ENCODE data around the gene SLC25A21.
A peak's percentile ranks its signal among the peaks of the same experiment; 100 is the strongest.

Gene SLC25A21

GRCh38 chr14:36657399-36658122 lies 514.8 kb downstream of the SLC25A21 start:
- no peak for DNase-seq

DNA sequence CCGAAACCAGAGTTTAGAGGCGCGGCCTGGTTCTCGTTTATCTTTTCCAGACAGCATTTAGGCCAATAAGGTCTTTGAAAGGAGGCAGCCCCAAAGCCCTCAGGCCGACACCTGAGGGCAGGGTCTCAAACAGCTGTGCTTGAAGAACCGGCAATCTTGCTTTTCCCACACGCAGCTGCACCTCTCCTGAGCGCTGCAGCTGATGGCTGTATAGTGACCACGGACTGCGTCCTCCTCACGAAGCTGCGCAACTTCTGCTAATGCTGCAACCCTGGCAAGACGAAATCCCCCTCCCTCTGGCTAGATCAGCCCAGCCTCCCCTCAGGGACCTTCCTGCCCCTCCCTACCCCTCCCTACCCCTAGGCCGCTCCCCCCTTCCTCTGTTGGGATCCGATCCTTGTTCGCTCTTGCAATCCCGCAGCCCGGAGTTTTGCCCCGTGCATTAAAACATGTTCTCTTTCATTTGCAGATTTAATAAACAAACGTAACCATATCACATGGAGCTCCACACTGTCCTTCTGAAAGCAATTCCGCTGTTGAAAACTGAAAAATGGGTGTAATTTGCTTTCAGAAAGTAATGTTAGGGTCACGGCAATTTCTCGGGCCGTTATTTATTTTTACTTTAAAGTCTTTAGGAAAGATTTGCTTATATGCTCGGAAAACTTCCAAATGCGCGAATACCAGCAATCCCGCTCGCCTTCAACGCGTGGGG lies 515.6 kb downstream of the SLC25A21 start:
- DNase-seq, result no peak

DNA sequence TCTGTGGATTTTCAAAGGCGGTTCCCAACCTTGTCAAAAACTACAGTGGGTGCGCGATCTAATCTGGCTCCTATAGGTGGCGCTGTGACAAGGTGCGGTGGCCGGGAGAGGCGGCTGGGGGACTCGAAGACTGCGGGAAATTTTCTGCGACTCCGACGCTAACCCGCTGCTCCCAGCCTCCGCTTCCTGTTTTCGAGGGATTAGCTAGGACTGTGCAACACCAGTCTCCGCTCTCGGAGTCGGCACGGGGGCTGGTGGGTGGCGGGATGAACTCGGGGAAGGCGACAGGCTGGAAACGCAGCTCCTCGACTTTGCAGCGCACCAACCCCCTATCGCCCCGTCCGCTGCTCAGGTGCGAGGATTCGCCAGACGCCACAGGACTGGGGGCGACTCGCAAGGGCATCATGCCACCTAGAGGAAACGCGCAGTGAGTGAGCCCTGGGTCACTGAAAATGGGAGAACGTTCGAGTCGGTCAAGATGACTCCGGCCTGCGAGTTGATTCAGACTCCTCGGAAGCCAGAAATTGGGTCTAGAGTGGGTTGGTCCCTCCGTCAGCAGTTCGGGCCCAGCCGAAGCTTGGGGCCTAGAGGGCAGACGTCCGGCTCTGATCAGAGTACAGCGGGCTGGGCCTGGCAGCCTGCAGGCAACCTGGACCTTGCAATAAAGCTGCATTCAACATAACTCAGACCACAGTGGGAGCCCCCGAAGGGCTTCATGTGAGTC lies 516.3 kb downstream of the SLC25A21 start:
- peak; percentile 62 for DNase-seq

DNA sequence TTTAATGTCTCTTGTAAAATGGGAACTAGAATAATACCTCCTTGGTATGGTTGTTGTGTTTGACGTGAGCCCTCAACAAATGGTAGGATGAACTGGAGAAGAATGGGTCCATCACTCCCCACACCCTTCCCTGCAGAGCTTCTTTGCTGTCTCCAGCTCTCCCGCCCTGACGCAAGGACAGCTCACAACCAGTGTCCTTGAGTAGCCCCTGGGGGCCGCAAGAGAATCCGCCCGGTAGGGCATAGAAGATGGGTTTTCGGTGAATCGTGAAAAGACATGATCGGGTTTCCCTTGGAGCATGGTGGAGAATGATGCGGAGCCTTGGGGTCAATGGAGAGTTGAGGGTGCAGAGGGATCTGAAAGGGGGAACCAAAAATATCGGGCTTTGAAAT lies 516.8 kb downstream of the SLC25A21 start:
- DNase-seq, result no peak

DNA sequence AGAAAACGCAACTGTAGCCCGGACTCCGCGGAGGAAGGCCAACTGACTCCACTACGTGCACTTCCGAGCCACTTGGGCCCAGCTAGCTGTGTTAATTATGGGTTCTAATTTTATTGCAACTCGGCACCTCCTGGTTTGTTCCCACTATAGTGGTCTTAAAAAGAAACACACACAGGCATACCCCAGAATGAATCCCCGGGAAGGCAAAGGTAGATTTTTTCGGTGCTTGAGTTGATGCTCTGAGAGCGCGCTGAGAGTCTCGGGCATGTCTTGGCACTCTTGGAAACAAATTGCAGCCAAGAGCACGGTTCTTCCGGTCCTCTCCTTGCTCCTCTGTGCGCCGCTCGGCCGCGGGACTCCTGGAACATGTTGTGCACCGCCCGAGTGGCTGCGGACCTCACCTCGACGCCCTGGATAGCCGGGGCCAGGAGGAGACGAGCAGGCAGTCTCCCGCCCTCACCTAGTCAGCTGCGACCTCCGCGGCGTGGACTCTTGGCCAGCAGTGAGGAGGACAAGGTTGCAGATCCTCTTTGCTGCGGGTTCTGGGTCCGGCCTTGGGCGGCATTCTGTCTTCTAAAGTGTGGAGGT lies 517.5 kb downstream of the SLC25A21 start:
- DNase-seq, result no peak

DNA sequence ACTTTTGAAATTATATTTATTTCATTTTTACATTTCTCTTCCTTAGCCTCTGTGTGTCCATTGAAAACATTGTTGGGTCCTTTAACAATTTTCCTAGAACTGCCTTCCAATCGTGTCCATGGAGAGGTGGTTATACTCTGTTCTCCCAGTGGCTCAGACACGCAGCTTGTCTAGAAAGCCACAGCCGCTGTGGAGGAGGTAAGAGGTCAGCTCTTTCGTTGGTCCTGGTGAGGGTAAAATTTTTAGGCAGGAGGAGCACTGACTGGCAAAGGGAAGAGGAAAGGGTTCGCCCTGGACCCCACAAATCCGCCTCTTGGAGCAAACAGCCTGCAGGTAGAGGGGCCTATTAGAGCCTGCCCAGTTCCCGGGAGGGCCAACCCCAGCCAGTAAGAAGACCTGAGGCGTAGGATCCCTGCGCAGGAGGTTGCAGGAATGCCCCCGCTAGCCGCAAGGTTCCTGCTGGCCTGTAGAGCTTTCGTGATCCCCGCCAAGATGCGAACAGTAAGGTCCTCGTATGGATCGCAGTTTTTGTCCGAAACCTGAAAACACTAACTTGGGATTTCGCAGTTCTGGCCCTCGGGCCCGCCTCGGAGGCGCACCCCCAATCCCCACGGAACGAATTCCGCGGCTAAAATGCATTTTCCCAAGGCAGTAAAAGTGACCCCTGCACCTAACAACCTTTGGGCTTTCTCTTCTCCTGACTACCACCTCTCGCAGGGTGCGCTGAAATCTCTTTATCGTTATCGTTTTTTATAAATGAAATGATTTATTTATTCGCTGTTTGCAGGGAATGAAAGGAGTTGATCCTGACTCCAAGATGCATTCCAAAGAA lies 518.2 kb downstream of the SLC25A21 start:
- DNase-seq, result no peak

DNA sequence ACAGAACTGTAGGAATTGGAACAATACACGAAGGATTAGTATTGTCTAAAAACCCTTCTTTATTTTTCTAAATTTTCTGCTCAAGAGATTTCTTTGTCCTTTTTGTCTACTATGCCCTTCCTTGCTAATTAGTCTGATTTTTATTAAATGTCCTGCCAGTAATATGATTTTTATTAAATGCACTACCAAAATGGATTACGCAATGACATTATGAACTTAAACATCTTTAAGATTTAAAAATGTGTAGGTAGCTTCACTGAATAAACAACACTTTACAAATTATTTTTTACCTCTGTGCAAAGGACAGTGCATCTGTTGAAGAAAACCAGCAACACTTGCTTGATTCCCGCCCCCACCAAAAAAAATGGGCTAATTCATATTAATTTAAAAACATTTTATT lies 519.0 kb downstream of the SLC25A21 start:
- DNase-seq, result no peak

DNA sequence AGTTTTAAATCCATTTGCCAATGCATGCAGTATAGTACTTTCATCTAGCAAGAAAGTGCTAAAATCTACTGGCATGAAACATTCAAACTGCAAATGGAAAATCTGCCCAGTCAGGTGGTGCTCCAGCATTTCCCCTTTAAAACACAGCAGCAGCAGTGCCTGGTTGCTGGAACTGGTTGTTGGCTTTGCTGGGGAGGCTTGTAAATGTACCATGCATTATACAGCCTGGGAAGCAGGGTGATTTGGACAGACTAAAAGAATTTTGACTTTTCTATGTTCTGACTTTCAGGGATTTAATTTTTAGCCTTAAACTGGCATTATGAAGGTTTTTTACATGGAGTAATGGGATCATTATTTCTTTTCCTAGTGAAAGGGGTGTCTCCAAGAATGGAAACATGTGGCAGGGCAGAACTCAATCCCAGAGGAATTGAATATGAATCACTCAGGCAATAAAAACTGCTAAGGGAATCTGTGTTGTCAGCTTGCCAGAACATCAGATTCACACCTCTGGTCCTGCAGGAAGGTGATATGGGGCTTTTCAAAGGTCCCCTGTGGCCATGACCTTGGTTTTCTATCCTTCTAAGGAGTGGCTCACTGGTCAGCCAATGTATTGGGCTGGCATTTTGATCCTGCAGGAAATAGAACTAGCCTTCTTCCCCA lies 519.7 kb downstream of the SLC25A21 start:
- no peak for DNase-seq

DNA sequence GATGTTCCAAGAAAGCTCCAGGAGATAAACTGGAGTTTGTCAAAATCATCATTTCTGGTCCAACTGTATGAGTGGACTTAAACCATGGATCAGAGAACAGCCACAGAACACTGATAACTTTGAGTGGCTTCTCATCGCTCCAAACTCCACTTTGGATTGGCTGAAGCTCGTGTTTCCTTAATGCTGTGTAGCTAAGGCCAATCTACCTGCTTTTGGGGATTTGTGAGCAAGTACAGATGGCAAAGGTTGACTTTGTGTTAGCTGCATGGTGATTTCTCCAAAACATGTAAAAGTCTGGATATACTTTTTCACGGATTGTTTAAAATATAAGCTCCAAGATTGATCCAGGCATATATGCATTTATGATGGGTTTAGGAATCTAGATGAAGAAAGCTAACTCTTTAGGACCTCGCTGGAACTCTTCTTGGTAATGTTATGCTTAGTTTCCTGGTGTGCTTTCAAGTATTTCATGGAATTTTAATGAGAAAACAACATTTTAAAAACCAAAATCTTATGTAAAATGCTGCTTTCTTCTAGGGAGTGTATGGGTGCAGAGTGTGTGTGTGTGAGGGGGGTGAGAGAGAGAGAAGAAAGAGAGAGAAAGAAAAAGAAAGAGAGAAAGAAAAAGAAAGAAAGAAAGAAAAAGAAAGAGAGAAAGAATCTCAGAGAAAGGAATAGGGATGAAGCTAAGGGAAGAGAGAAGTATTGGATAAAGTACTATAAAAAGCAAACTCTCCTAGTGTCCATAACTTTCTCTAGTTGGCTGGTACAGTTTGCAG lies 522.3 kb downstream of the SLC25A21 start:
- no peak for DNase-seq

DNA sequence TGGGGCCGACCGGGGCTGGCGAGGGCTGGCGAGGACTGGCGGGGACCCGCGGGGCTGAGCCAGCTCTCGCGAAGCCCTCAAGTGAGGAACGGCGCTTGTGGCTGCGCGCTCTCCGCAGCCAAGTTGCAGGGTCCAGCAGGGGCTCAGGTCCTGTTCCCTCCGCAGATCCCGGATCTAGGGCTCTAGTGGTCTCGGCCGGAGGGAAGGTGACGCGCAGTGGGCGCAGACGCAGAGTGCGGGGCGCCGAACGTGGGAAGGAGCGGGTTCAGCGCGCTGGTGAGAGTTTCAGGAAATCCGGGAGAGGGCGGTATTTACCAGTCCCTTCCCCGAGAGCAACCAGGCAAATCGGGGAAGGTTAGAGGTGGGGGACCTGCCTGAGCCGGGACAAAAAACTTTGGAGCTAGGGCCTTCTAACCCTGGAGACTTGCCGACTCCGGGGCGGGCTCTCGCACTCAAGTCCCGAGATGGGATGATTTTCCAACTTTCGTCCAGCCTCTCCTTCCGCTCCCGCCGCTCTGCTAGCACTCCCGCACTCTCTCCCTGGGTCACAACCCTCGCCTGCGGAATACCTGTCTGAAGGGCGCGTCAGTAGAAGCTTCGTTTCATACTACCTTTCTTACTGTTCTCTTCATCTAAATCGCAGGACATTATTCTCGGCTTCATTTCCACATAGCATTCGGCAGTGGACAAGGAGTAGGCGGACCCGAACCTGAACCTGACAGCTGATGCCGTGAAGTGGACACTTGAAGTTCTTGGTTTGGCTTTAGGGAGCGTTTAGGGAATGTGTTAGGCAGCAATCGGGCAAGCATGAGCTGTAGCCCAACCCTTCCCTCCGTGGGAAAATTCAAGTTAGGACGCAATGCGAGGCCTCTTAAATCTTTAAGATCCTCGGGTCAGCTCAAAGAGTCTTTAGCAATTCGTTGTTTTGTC lies 524.3 kb downstream of the SLC25A21 start:
- no peak for DNase-seq

DNA sequence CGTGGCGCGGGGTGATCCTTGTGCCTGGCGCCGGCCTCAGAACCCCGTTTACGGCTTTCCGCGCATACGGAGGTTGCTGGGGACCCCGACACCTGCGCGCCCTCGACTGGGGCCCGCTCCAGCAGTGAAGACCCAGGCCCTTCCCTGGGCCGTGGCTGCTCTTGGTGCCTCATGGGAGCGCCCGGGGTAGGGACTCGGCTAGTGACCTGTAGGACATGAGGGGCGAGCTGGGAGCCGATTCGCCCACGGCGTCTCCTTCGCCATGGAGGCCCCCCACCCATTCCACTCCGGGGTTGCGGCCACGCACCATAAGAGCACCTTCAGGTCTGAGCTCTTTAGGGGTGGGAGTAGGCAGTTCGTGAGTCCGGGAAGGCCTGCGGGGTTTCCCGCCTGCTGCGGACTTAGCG lies 525.0 kb downstream of the SLC25A21 start:
- DNase-seq, result no peak

DNA sequence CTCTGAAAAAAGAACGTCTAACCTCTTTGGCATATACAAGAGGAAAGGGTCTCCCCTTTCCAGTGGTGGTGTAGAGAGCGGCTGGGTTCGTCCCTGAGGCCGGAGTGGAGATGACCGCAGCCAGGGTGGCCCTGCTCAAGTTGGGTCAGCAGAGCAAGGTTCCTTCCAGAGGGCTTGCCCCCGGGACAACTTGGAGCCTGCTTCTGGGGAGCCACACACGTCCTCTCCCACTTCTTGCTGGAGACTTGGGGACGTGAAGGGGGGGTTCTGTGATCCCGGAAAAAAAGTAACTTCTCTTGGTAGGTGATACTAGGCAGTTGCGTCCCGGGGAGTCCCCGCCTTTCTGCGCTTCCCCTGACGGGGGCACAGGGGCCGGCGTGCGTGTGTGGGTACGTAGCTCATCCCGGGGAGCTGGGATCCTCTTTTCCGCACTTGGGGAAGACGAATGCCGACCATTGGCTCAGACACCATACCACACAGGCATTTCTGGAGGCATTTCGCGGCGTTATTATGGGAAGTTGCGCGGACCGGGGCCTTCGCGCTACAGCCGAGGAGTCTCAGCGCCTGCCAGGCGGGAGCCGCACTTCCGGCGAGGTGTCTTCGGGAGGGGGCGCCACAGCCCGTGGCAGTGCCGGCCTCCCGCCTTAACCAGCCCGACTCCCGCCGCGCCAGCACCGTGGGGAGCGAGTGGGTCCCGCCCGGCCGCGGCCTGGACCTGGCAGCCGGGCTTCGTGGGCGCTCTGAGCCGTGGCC lies 525.6 kb downstream of the SLC25A21 start:
- DNase-seq, result no peak

DNA sequence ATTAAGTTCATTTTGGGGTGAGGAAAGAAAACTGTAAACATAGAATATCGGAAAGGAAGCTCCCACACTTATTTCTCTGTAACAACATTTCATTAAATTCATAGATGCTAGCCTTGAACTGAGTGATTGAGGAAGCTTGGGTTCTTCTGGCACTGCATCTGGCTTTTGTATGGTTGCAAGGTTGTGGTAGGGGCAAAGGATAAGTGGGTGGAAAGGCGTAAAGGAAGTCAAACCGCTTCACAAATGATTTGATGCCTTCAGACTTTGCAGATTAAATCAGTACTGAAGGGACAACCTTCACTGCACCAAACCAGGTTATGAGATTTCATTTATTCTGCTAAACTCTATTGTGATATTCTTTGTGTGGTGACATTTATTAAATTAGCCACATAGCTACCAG lies 538.8 kb downstream of the SLC25A21 start:
- no peak for DNase-seq

Data from stimulated activated CD8-positive, alpha-beta memory T cell treated with anti-CD3 and anti-CD28 coated beads, Interleukin-4, amount 100 ng/mL, for 48 hours (primary cell).